Heart left ventricle (tissue), 13 donors: ENCODE measurements around the gene RNF38.

Experiments
- POLR2A ChIP-seq, 2 donors: fragments of 450-650 bp; IDR thresholded peaks; one replicate each; pipeline ENCODE4 v1.6.1; 2017; ENCODE audit warnings: antibody characterized with exemption in 2 of 2, mild to moderate bottlenecking in 2 of 2, moderate library complexity in 2 of 2
- TF ChIP-seq, protein P1 (sequence below), 12 donors: fragments of 200-600 bp; sonication (generic) in 4 of 12; IDR thresholded peaks; one replicate each; pipeline versions ENCODE4 v1.5.0 to v1.8.0; 2018 to 2022; ENCODE audit warnings: antibody characterized with exemption in 12 of 12, mild to moderate bottlenecking in 5 of 12
- donor health status: ischemic (EF 13 %, LVEDD 7.1; RV severe dilation, severe dysfunction).
- donor health status: DM: no; HTN: yes; CAD: no.
- donor health status: DM: no; HTN: no; CAD: no.
- donor health status: ischemic (EF 25% LVEDD 6.9; RV normal size, moderate dysfunction).
- donor health status: ischemic (EF 25% LVEDD 5.7; RV mildly dilated, moderate dysfunction).
- donor health status: ischemic (EF 35%, LVEDD 5.7; RV mildly dilated, moderate dysfunction).
- donor health status: nonischemic (EF 11% LVEDD 7.7; RV severe dilation, severe dysfunction).
- donor health status: DM: yes; HTN: yes; CAD: no.
- donor health status: PGD.
- donor health status: ischemic (EF 29% LVEDD 5.4; RV normal size, mild dysfunction).
- donor health status: nonischemic (EF 23%, LVEDD 6.1; RV moderate dilation, normal function).

DNA sequence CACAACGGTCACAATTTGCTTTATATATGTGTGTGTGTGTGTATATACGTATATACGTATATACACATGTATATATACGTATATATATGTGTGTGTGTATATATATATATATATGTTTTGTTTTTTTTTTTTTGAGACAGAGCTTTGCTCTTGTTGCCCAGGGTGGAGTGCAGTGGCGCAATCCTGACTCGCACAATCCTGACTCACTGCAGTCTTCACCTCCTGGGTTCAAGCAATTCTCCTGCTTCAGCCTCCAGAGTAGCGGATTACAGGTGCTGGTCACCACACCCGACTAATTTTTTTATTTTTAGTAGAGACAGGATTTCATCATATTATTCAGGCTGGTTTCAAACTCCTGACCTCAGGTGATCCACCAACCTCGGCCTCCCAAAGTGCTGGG is 3.1 kb downstream of the RNF38 start:
- TF ChIP-seq, protein P1, sequence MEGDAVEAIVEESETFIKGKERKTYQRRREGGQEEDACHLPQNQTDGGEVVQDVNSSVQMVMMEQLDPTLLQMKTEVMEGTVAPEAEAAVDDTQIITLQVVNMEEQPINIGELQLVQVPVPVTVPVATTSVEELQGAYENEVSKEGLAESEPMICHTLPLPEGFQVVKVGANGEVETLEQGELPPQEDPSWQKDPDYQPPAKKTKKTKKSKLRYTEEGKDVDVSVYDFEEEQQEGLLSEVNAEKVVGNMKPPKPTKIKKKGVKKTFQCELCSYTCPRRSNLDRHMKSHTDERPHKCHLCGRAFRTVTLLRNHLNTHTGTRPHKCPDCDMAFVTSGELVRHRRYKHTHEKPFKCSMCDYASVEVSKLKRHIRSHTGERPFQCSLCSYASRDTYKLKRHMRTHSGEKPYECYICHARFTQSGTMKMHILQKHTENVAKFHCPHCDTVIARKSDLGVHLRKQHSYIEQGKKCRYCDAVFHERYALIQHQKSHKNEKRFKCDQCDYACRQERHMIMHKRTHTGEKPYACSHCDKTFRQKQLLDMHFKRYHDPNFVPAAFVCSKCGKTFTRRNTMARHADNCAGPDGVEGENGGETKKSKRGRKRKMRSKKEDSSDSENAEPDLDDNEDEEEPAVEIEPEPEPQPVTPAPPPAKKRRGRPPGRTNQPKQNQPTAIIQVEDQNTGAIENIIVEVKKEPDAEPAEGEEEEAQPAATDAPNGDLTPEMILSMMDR (IDR thresholded peaks at IDR 0.05), result no peak
- no peak for TF ChIP-seq POLR2A (IDR thresholded peaks at IDR 0.05)
